GM12864 (cell line): ENCODE results near the gene RAI14.
"Not testable (repeated sequence)": the region's sequence is repeated elsewhere in the genome, so short reads cannot be mapped to it uniquely, and the experiment has no call there.

Source experiments
- DNase-seq: peaks from one replicate; pipeline ENCODE4 v3.0.0-alpha.2; 2011; ENCODE audit warnings: low read depth
- H3K4me3 ChIP-seq: 2 replicates; pipeline ENCODE4 v1.5.1; 2011; ENCODE audit warnings: mild to moderate bottlenecking, low read depth, low read length, control low read depth
- CTCF ChIP-seq: IDR thresholded peaks from 2 replicates; pipeline ENCODE4 v1.5.1; 2011; ENCODE audit warnings: low read depth, mild to moderate bottlenecking, moderate library complexity, low read length, control low read depth, inconsistent platforms; ENCODE audit errors: missing control alignments

The RAI14 gene

GRCh38 chr5:34724741-34725140, 68.6 kb downstream of the RAI14 start:
- H3K4me3 ChIP-seq = no peak overlapping the region
- TF ChIP-seq CTCF = no peak
- no peak for DNase-seq

- not testable (repeated sequence) for DNase-seq, H3K4me3 ChIP-seq
Measured at GRCh38 chr5:34727166-34727749, 71.1 kb downstream of the RAI14 start.

- no peak for DNase-seq
- no peak overlapping the region for H3K4me3 ChIP-seq
- TF ChIP-seq CTCF = no peak
Measured at GRCh38 chr5:34728236-34728635, 72.1 kb downstream of the RAI14 start.

GRCh38 chr5:34731435-34732232, 75.5 kb downstream of the RAI14 start:
- no peak for TF ChIP-seq CTCF
- no peak for DNase-seq
- no peak overlapping the region for H3K4me3 ChIP-seq

- H3K4me3 ChIP-seq = no peak overlapping the region
- no peak for DNase-seq
- TF ChIP-seq CTCF = no peak
Measured at GRCh38 chr5:34734326-34734725, 78.2 kb downstream of the RAI14 start.

GRCh38 chr5:34735491-34736426, 79.6 kb downstream of the RAI14 start:
- no peak for DNase-seq
- H3K4me3 ChIP-seq = no peak overlapping the region
- TF ChIP-seq CTCF = no peak
